Measurements from ENCODE around the gene COL12A1. TPM values are rescaled to one million over a fixed set of nuclear protein-coding genes. Genes with fewer than 3 reads are reported as not detected.

The COL12A1 gene
- total and polyA plus RNA-seq, 2 donors (not counting 3 experiments of a cell fraction or from before 2014, with no cell fraction given) = 48.5 to 89.1 TPM

- no TSS peak for BruUV-seq (replicated peaks)
These were observed 126.3 kb downstream of the COL12A1 start for GRCh38 chr6:75079589-75079988.

GRCh38 chr6:75077701-75078100, 128.2 kb downstream of the COL12A1 start:
- intact Hi-C loops (cut with micrococcal nuclease) = no loop called here
- H3K4me2 ChIP-seq (ENCODE audit: insufficient read depth, low read length) = no peak overlapping the region
- no peak overlapping the region for H3K9ac ChIP-seq (replicated peaks; ENCODE audit: extremely low read depth, insufficient read depth, low read length)
- no peaks in the 10 kb centered on the region for H3K79me2 ChIP-seq (ENCODE audit: control insufficient read depth, insufficient read depth, low read length)
- no peaks in the 10 kb centered on the region for H3K4me1 ChIP-seq (ENCODE audit: control insufficient read depth, extremely low read depth, insufficient read depth, low read length)
- no TSS peak for BruUV-seq (replicated peaks)
- POLR2A ChIA-PET = no interaction called here
- H3K9me1 ChIP-seq (replicated peaks; ENCODE audit: control insufficient read depth, extremely low read depth, insufficient read depth, low read length) = no peaks in the 10 kb centered on the region
- no peaks in the 10 kb centered on the region for H3K27me3 ChIP-seq (ENCODE audit: control insufficient read depth in 2 of 2, insufficient read depth in 2 of 2, low read length in 2 of 2)
- H3K36me3 ChIP-seq (ENCODE audit: control insufficient read depth in 2 of 2, extremely low read depth in 1 of 2, insufficient read depth in 2 of 2, low read length in 2 of 2) = no peaks in the 10 kb centered on the region
- H4K20me1 ChIP-seq (replicated peaks; ENCODE audit: control insufficient read depth, extremely low read depth, insufficient read depth, low read length) = no peaks in the 10 kb centered on the region
- no peak for FAIRE-seq
- no peak overlapping the region for H3K4me3 ChIP-seq (replicated peaks in 1 of 3; ENCODE audit: insufficient read depth in 1 of 3, low read depth in 1 of 3, low read length in 3 of 3)
- DNase-seq (ENCODE audit: low read depth, low spot score) = no peak
- no peak overlapping the region for H3K27ac ChIP-seq (ENCODE audit: insufficient read depth, low read depth, low read length)
- no peak overlapping the region for H2AFZ ChIP-seq (ENCODE audit: low read depth, low read length)
- TF ChIP-seq, protein P1, sequence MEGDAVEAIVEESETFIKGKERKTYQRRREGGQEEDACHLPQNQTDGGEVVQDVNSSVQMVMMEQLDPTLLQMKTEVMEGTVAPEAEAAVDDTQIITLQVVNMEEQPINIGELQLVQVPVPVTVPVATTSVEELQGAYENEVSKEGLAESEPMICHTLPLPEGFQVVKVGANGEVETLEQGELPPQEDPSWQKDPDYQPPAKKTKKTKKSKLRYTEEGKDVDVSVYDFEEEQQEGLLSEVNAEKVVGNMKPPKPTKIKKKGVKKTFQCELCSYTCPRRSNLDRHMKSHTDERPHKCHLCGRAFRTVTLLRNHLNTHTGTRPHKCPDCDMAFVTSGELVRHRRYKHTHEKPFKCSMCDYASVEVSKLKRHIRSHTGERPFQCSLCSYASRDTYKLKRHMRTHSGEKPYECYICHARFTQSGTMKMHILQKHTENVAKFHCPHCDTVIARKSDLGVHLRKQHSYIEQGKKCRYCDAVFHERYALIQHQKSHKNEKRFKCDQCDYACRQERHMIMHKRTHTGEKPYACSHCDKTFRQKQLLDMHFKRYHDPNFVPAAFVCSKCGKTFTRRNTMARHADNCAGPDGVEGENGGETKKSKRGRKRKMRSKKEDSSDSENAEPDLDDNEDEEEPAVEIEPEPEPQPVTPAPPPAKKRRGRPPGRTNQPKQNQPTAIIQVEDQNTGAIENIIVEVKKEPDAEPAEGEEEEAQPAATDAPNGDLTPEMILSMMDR (IDR thresholded peaks at IDR 0.05; ENCODE audit: extremely low read depth in 1 of 2, insufficient read depth in 1 of 2, low read depth in 1 of 2, low read length in 2 of 2) = no peak
- no peak for TF ChIP-seq POLR2AphosphoS5 (IDR thresholded peaks at IDR 0.05; ENCODE audit: insufficient read depth, low read depth, low read length)
- no peak for TF ChIP-seq GATA2 (IDR thresholded peaks at IDR 0.05; ENCODE audit: insufficient read depth, insufficient read length, low read depth, low read length)
- TF ChIP-seq POLR2A (IDR thresholded peaks at IDR 0.05; ENCODE audit: low read depth, low read length) = no peak
- no peak for TF ChIP-seq EZH2 (IDR thresholded peaks at IDR 0.05; ENCODE audit: borderline replicate concordance, low read depth, low read length, severe bottlenecking)
- TF ChIP-seq MAX (IDR thresholded peaks at IDR 0.05; ENCODE audit: insufficient read depth, insufficient read length) = no peak
- TF ChIP-seq MYC (IDR thresholded peaks at IDR 0.05; ENCODE audit: low read depth, low read length) = no peak
- TF ChIP-seq JUN (IDR thresholded peaks at IDR 0.05; ENCODE audit: borderline replicate concordance, insufficient read depth, insufficient read length, low read depth) = no peak
- no peak for TF ChIP-seq FOS (IDR thresholded peaks at IDR 0.05; ENCODE audit: borderline replicate concordance, insufficient read depth, low read length)
- H3K9me3 ChIP-seq (replicated peaks; ENCODE audit: control insufficient read depth, insufficient read depth, low read length) = no peaks in the 10 kb centered on the region
- CTCF ChIA-PET = no interaction called here
- dilution Hi-C loops (cut with MboI; ENCODE audit: extremely low pct_ligation_motif_present, low sequenced_read_pairs) = no loop called here

More at GRCh38 chr6:75079589-75079988, 126.3 kb downstream of the COL12A1 start:
- no peaks in the 10 kb centered on the region for H3K27me3 ChIP-seq (ENCODE audit: control insufficient read depth in 2 of 2, insufficient read depth in 2 of 2, low read length in 2 of 2)
- no peaks in the 10 kb centered on the region for H3K36me3 ChIP-seq (ENCODE audit: control insufficient read depth in 2 of 2, extremely low read depth in 1 of 2, insufficient read depth in 2 of 2, low read length in 2 of 2)
- H3K79me2 ChIP-seq (ENCODE audit: control insufficient read depth, insufficient read depth, low read length) = no peaks in the 10 kb centered on the region
- dilution Hi-C loops (cut with MboI; ENCODE audit: extremely low pct_ligation_motif_present, low sequenced_read_pairs) (no loop called here), intact Hi-C loops (cut with micrococcal nuclease) (no loop called here)
- CTCF ChIA-PET = interaction anchor here (0.8 to 1.2 kb wide), 2 partner anchors 8 to 14 kb away, joined by 3 read pairs; no protein-coding TSS in a partner anchor
- H3K9ac ChIP-seq (replicated peaks; ENCODE audit: extremely low read depth, insufficient read depth, low read length) = no peak overlapping the region
- no peak for TF ChIP-seq POLR2A (IDR thresholded peaks at IDR 0.05; ENCODE audit: low read depth, low read length)
- no peak for TF ChIP-seq MYC (IDR thresholded peaks at IDR 0.05; ENCODE audit: low read depth, low read length)
- TF ChIP-seq POLR2AphosphoS5 (IDR thresholded peaks at IDR 0.05; ENCODE audit: insufficient read depth, low read depth, low read length) = no peak
- TF ChIP-seq GATA2 (IDR thresholded peaks at IDR 0.05; ENCODE audit: insufficient read depth, insufficient read length, low read depth, low read length) = no peak
- no peak for TF ChIP-seq JUN (IDR thresholded peaks at IDR 0.05; ENCODE audit: borderline replicate concordance, insufficient read depth, insufficient read length, low read depth)
- no peak overlapping the region for H3K4me2 ChIP-seq (ENCODE audit: insufficient read depth, low read length)
- no peaks in the 10 kb centered on the region for H3K9me3 ChIP-seq (replicated peaks; ENCODE audit: control insufficient read depth, insufficient read depth, low read length)
- no peak for FAIRE-seq
- H3K4me1 ChIP-seq (ENCODE audit: control insufficient read depth, extremely low read depth, insufficient read depth, low read length) = no peaks in the 10 kb centered on the region
- DNase-seq (ENCODE audit: low read depth, low spot score) = no peak
- H3K27ac ChIP-seq (ENCODE audit: insufficient read depth, low read depth, low read length) = no peak overlapping the region
- no peaks in the 10 kb centered on the region for H3K9me1 ChIP-seq (replicated peaks; ENCODE audit: control insufficient read depth, extremely low read depth, insufficient read depth, low read length)
- no peak overlapping the region for H3K4me3 ChIP-seq (replicated peaks in 1 of 3; ENCODE audit: insufficient read depth in 1 of 3, low read depth in 1 of 3, low read length in 3 of 3)
- no peak overlapping the region for H2AFZ ChIP-seq (ENCODE audit: low read depth, low read length)
- no peaks in the 10 kb centered on the region for H4K20me1 ChIP-seq (replicated peaks; ENCODE audit: control insufficient read depth, extremely low read depth, insufficient read depth, low read length)
- POLR2A ChIA-PET = no interaction called here

Data from endothelial cell of umbilical vein (primary cell).